ENCODE measurements around the gene ADSS1.
"Not testable (repeated sequence)": the region's sequence is repeated elsewhere in the genome, so short reads cannot be mapped to it uniquely, and the experiment has no call there.

Gene ADSS1

GRCh38 chr14:104718147-104718546 is 5.9 kb upstream of the ADSS1 start:
- FAIRE-seq = no peak

- no peak for FAIRE-seq
Observed at GRCh38 chr14:104718871-104719270, 5.2 kb upstream of the ADSS1 start.

GRCh38 chr14:104719343-104719742 is 4.7 kb upstream of the ADSS1 start:
- no peak for FAIRE-seq

- FAIRE-seq = no peak
Observed at GRCh38 chr14:104721505-104722431, 2.3 kb upstream of the ADSS1 start.

- FAIRE-seq = no peak
Observed at GRCh38 chr14:104722938-104723650, 935 bp upstream of the ADSS1 start.

- FAIRE-seq = no peak
Observed at GRCh38 chr14:104724407-104724980, 465 bp downstream of the ADSS1 start.

DNA sequence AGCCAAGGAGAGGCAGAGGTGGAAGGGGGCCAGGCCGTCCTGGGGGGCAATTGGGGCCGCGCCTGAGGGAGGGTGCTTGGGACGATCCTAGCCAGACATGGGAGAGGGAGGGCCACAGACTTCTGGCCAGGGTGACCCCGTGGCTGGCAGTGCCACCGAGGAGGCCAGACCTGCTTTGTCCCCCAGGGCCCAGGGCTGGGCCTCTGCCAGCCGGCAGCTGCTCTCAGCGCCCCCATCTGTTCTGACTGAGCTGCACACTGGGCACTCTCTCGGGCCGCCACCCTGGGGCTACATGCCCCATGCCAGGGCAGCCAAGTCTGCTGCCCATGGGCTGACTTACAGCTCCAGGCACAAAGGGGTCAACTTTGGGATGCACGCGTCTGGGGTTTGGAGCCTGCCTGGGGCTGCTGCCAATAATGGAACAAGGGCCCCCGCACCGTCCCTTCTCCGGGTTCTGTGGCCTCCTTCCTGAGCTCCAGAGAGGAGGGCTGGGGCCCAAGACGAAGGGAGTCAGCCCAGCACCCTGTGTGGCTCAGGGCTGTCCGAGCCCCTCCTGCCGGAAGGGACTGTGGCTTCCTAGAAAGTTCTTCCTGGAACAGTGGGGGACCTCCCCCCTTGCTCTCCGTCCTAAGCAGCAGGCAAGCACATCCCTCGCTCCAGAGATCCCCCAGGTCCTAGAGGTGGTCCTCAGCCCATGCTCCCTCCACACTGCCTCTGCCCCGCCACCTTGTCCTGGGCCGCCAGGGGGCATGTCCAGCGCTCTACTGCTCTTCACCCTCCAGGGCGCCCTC is 1.1 kb downstream of the ADSS1 start:
- no peak for FAIRE-seq

DNA sequence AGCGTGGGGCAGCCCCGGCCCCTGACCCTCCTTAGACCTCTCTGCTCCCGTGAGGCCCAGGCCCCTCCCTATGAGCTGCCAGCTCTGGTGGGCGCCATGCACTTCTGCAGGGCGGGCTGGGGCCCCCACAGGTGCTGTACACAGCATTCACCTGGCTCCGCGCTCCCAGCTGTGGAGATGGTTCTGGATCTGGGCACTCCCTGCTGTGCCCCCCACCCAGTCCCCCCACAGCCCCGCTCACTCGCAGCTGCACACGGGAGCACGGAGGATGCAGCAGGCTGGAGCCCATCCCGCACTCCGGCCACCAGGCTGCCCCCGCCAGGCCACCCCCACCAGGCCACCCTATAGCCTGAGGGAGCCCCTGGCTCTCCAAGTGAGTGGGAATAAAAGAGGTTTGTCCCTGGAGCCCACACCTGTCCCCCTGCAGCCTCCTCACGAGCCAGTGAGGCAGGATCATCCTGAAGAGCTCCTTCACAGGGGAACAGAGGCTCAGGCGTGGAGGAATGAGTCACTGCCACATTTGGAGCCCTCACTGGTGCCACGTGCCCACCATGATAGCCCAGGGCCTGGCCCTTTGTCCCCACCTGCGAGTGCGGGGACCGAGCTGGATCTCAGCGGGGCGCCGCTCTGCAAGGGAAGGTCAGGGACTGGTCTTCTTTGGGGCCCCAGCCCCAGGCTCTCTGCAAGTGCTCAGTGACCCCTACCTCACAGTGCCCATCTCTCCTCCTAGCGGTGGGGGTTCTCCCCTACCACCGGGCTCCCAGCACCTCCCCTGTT is 1.9 kb downstream of the ADSS1 start:
- FAIRE-seq = no peak

DNA sequence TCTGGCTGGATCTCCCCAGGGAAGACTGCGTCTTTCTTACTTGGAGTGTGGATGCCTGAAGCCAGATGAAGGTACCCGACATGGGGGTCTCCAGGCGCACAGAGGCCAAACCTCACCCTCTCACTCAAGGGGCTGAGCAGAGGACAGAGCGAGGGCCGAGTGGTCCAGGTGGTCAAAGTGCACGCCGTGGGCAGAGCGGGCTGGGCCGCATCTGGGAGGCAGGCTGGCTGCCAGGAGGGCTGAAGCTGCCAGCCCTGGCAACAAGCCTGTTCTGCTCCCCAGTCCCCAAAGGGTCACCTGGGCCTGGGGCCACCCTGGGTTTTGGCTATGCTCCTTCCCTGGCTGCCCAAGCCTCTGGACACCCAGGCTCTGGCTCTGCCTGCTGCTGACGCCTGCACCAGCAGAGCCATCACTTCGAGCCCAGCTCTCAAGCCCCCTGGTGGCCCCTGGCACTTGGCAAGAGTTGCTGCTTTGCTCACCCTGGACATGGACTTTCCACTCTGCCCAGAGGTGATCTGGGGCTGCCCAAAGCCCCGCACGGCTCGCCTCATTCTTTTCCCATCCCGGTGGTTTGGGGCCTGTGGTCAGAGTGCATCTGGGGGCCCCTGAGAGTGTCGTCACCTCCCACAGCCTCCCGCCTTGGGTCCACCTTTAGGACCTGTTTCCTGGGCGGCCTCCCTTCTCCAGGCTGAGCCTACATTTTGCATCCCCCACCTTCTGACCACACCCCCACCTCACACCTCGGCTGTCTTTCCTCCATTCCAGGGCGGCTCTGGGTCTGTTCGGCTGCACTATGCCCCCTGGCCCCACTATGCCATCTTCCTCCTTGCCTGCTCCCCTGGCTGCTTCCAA is 2.8 kb downstream of the ADSS1 start:
- no peak for FAIRE-seq

- no peak for FAIRE-seq
Observed at GRCh38 chr14:104728631-104729030, 4.6 kb downstream of the ADSS1 start.

DNA sequence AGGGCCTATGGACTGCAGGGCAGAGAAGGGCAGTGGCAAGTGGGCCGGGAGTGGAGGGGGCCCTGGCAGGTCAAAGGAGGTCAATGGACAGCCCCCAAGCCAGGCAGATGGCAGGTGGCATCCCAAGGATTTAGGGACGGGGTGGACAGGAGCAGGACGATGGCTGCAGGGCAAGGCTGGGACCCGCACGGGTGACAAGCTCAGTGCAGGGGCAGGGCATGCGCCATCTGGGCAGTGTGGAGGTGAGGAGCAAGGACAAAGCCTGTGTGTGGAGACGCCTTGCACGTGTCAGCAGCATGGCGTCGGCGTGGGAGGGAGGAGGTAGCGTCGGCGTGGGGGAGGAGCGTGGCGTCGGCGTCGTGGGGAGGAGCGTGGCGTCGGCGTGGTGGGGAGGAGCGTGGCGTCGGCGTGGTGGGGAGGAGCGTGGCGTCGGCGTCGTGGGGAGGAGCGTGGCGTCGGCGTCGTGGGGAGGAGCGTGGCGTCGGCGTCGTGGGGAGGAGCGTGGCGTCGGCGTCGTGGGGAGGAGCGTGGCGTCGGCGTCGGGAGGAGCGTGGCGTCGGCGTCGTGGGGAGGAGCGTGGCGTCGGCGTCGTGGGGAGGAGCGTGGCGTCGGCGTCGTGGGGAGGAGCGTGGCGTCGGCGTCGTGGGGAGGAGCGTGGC is 5.3 kb downstream of the ADSS1 start:
- FAIRE-seq = not testable (repeated sequence)

GRCh38 chr14:104729835-104730181 is 5.8 kb downstream of the ADSS1 start:
- FAIRE-seq = no peak

GRCh38 chr14:104730487-104730886 is 6.5 kb downstream of the ADSS1 start:
- no peak for FAIRE-seq

DNA sequence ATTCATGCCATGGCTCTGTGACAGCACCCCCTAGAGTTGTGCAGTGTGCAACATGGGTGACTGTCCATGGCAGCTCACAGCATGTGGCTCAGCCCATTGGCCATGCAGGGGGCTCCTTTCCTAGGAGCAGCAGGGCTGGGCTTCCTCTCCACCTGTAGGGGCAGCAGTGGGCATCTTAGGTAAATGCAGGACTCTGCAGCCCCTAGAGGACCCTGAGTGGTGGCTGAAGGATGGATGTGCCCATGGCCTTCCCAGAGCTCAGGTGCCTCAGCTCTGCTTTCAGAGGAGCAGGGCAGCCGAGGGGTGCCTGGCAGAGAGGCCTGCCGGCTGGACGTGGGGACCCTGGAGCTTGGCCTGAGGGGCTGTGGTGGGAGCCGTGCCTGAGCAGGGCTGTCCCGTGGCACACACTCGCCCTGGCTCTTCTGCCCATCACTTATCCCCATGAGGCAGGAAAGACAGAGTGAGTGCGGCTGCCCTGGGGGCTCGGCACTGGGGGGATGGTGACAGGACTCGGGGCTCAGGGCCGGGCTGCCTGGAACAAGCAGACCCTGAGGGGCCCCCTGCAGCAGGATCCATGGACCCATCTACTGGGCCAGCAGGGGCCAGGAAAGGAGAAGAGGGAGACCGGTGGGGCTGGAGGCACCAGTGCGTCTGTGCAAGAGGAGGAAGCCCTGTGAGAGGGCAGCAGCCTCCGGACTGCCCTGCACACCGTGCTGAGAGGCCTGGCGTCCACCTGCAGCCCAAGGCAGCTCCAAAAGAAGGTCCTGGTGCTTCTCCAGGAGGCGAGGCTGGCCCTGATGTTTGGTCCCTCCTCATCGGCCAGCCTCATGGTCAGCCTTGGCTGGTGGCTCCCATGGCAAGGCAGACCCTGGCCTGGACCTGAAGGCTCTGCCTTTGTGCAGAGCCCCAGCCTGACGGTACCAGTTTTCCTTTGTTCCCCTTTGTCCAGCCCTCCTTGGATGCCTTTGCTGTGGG is 7.6 kb downstream of the ADSS1 start:
- FAIRE-seq = no peak

DNA sequence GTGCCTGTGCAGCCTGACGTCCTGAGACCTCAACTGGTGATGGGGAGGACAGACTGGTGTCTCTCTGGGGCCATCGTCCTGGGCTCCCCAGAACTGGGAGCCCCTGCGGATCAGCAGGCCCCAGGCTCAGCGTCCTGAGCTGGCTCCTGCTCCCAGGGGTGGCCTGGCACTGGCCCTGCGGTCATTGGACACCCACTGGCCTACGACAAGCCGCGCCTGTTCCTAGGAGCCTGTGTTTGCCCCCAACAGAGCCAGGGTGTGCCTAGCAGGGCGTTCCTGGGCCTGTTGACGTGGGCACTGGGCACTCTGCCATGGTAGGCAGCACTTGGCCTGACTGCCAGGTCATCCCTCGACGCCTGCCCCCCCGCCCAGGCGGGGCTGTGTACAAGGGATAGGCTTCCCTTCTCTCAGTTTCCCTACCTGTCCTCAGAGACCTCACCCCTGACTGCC is 8.4 kb downstream of the ADSS1 start:
- FAIRE-seq = no peak

- no peak for FAIRE-seq
Observed at GRCh38 chr14:104732931-104733681, 9.1 kb downstream of the ADSS1 start.

- FAIRE-seq = no peak
Observed at GRCh38 chr14:104734051-104734587, 10.1 kb downstream of the ADSS1 start.

DNA sequence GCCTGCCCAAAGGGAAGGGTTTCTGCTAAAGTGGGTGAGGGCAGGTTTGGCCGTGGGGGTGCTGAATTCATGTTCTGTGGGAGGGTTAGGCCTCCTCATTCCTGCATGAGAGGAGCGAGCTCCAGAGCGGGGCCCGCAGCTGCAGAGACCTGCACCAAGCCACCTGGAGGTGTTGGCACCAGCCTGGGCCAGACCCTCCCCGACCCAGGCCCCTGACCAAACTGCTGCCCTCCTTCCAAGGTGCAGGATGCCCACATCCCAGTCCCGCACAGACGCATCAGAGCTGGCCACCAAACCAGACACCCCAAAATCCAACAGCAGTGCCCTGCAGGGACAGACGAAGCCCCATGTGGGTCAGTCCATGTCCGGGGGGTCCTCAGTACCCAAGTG is 10.6 kb downstream of the ADSS1 start:
- FAIRE-seq = no peak
